Sigmoid colon (tissue), 7 donors: ENCODE data around the gene BHMT2. TPM values are rescaled to one million over a fixed set of nuclear protein-coding genes. Genes with fewer than 3 reads are reported as not detected.

ENCODE experiments used
- DNase-seq: peaks from one replicate; pipeline ENCODE4 v3.0.0-alpha.2; 2019
- H3K27ac ChIP-seq, 4 donors: fragments of 200-600 bp; sonication (generic); one replicate each; pipeline ENCODE4 v1.5.1; 2016 to 2019; ENCODE audit warnings: mild to moderate bottlenecking in 1 of 4
- H3K27me3 ChIP-seq, 3 donors: fragments of 200-600 bp; sonication (generic); one replicate each; pipeline ENCODE4 v1.5.1; 2019; ENCODE audit warnings: mild to moderate bottlenecking in 1 of 3
- H3K36me3 ChIP-seq, 4 donors: fragments of 200-600 bp; sonication (generic); one replicate each; pipeline ENCODE4 v1.5.1; 2016 to 2019
- H3K4me1 ChIP-seq, 4 donors: fragments of 200-600 bp; sonication (generic); one replicate each; pipeline ENCODE4 v1.5.1; 2017 to 2019
- H3K4me3 ChIP-seq, 4 donors: fragments of 200-600 bp; sonication (generic); one replicate each; pipeline ENCODE4 v1.5.1; 2017 to 2019; ENCODE audit warnings: mild to moderate bottlenecking in 2 of 4, moderate library complexity in 1 of 4
- H3K9me3 ChIP-seq, 4 donors: fragments of 200-600 bp in 3 of 4; sonication (generic) in 3 of 4; one replicate each; pipeline versions ENCODE4 v1.5.1 to v1.6.1; 2013 to 2019
- CTCF ChIP-seq, 4 experiments: fragments of 450-650 bp in 3 of 4; fragments of 200-600 bp in 1 of 4; IDR thresholded peaks; one replicate each; pipeline ENCODE4 v1.5.1; 2016 to 2019; ENCODE audit warnings: antibody characterized with exemption in 4 of 4, mild to moderate bottlenecking in 3 of 4, moderate library complexity in 2 of 4
- EP300 ChIP-seq, 4 donors: sonication (generic); formaldehyde crosslinking; IDR thresholded peaks; one replicate each; pipeline ENCODE4 v1.6.1; 2017; ENCODE audit warnings: antibody characterized with exemption in 4 of 4
- POLR2A ChIP-seq, 2 donors: fragments of 450-650 bp; IDR thresholded peaks; one replicate each; pipeline ENCODE4 v1.6.1; 2016; ENCODE audit warnings: antibody characterized with exemption in 2 of 2, mild to moderate bottlenecking in 2 of 2, moderate library complexity in 2 of 2
- POLR2AphosphoS5 ChIP-seq, 4 donors: sonication (generic); formaldehyde crosslinking; IDR thresholded peaks; one replicate each; pipeline ENCODE4 v1.6.1; 2017; ENCODE audit warnings: antibody characterized with exemption in 4 of 4
- WGBS, 2 donors: extraction: QIAGEN DNeasy Blood & Tissue Kit; methylation state at CpG; one replicate each; pipeline ENCODE4 v1.1.7; 2013; 5-methylcytosine and 5-hydroxymethylcytosine counted together
- intact Hi-C: fragments of 100-400 bp; cut with DNase I; formaldehyde crosslinking; loops from one replicate; pipeline ENCODE4 v1.15.1; 2023
- polyA plus RNA-seq, 3 donors: library from polyadenylated mRNA; stranded (reverse); fragments of 200-250 nt; gene quantifications; one replicate each; pipeline ENCODE4 v1.2.3, GENCODE V29; 2013
- total RNA-seq, 4 donors: library from RNA; depleted of rRNA; stranded (reverse); fragments of >200 nt; gene quantifications; one replicate each; pipeline ENCODE4 v1.1.0, GENCODE V29; 2016
- donor health status: healthy with polysubstance abuse.
- donor health status: Bipolar disorder and iron deficiency.
- donor health status: healthy.

The BHMT2 gene
- total and polyA plus RNA-seq, 7 donors, result 0.86 to 37.5 (median 12.1) TPM

DNA sequence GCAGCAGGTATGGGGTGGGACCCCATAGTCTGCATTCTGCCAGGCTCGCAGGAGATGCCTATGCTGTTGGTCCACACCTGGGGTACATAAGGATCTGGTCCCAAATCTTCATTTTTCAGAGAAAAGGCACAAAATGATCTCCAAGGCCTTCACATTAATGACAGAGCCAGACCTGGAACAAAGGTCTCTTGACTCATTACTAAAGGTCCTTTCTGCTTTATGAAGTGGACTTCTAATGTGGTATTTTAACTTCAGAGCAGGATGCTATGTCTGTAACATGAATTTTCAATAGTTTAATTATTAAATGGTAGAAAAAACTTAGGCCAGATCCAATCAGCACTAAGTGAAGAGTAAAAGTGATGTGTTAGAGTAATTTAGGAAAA lies 38.1 kb upstream of the BHMT2 start:
- no peak overlapping the region for H3K4me3 ChIP-seq
- intact Hi-C loops, result no loop called here
- H3K36me3 ChIP-seq, result no peaks in the 10 kb centered on the region
- no peaks in the 10 kb centered on the region for H3K27me3 ChIP-seq
- TF ChIP-seq POLR2AphosphoS5 (IDR thresholded peaks at IDR 0.05) (no peak), EP300 (IDR thresholded peaks at IDR 0.05) (no peak), CTCF (IDR thresholded peaks at IDR 0.05) (no peak), POLR2A (IDR thresholded peaks at IDR 0.05) (no peak)
- H3K27ac ChIP-seq, result no peak overlapping the region
- no peaks in the 10 kb centered on the region for H3K4me1 ChIP-seq
- DNase-seq, result no peak
- H3K9me3 ChIP-seq, result no peaks in the 10 kb centered on the region
- 95 to 97% methylated on average over 1 of the region's 1 CpG for WGBS, 2 donors

DNA sequence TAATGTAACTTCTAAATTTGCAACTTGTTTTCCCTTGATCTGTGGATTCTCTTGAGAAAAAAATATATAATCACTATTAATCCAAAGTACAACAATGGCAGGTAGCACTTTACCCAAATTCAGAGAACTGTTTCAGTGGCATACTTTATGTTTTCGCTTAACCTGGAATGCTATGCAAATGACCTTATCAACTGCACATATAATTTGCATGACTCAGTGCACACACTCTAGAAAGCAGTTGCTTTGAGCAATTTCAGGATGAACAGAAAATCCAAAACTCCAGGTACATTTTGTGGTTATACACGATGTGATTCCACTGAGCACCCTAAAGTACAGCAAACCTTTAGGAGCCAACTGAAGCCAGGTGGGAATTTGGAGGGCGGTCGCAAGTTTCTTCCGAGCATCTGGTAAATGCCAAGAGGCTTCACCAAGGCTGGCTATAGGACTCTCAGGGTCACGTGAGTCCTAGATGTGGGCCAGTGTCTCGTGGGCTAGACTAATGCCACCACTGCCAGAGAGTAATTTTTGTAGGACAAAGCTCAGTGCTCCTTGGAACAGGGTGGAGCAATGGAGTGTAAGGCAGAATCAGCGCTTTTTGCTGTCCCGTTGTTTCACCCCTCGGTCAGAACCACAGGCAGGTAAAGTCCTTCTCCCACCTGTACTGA lies 37.4 kb upstream of the BHMT2 start:
- 91 to 92% methylated on average over 10 of the region's 10 CpGs for WGBS, 2 donors

DNA sequence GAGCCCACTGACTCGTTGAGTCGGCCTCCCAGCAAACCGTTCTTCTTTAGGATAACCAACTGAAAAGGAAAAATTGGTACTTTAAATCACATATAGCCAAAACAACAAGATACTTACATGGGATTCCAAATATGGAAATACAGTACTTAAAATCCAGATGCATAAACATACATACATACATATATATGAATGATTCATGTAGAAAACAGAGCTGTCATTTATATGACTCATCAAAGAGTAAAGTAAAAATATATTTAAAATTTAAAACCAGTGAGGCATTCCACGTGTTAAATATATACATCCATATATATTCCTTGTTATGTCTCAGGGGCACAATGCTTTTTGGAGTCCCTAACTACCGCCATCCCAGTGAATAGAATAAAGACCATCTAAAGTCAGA lies 36.8 kb upstream of the BHMT2 start:
- H3K36me3 ChIP-seq, result no peaks in the 10 kb centered on the region
- no peaks in the 10 kb centered on the region for H3K4me1 ChIP-seq
- intact Hi-C loops, result no loop called here
- WGBS, 2 donors, result 92% methylated on average over 5 of the region's 5 CpGs
- no peak overlapping the region for H3K27ac ChIP-seq
- H3K4me3 ChIP-seq, result no peak overlapping the region
- no peak for TF ChIP-seq POLR2A (IDR thresholded peaks at IDR 0.05)
- no peak for TF ChIP-seq POLR2AphosphoS5 (IDR thresholded peaks at IDR 0.05)
- TF ChIP-seq EP300 (IDR thresholded peaks at IDR 0.05), result no peak
- no peak for TF ChIP-seq CTCF (IDR thresholded peaks at IDR 0.05)
- H3K27me3 ChIP-seq, result no peaks in the 10 kb centered on the region
- DNase-seq, result no peak
- peaks cover 0 to 3% (median 0%) of the 10 kb centered on the region in 4 donors for H3K9me3 ChIP-seq

More for the DNA sequence above, 37.4 kb upstream of the BHMT2 start:
- H3K36me3 ChIP-seq, result no peaks in the 10 kb centered on the region
- H3K9me3 ChIP-seq, result peaks cover 0 to 3% (median 0%) of the 10 kb centered on the region in 4 donors
- intact Hi-C loops, result no loop called here
- no peak overlapping the region for H3K27ac ChIP-seq
- no peaks in the 10 kb centered on the region for H3K4me1 ChIP-seq
- TF ChIP-seq POLR2A (IDR thresholded peaks at IDR 0.05) (no peak), CTCF (IDR thresholded peaks at IDR 0.05) (no peak)
- H3K4me3 ChIP-seq, result no peak overlapping the region
- H3K27me3 ChIP-seq, result no peaks in the 10 kb centered on the region
- no peak for DNase-seq

GRCh38 chr5:79035237-79035636 lies 34.3 kb upstream of the BHMT2 start:
- no peak overlapping the region for H3K27ac ChIP-seq
- TF ChIP-seq POLR2A (IDR thresholded peaks at IDR 0.05) (no peak), EP300 (IDR thresholded peaks at IDR 0.05) (no peak), POLR2AphosphoS5 (IDR thresholded peaks at IDR 0.05) (no peak), CTCF (IDR thresholded peaks at IDR 0.05) (no peak)
- intact Hi-C loops, result no loop called here
- no peak overlapping the region for H3K4me3 ChIP-seq
- H3K36me3 ChIP-seq, result no peaks in the 10 kb centered on the region
- no peaks in the 10 kb centered on the region for H3K27me3 ChIP-seq
- no peak for DNase-seq
- H3K4me1 ChIP-seq, result no peaks in the 10 kb centered on the region
- H3K9me3 ChIP-seq, result peaks cover 0 to 3% (median 0%) of the 10 kb centered on the region in 4 donors
- WGBS, 2 donors, result 95% methylated on average over 3 of the region's 3 CpGs

DNA sequence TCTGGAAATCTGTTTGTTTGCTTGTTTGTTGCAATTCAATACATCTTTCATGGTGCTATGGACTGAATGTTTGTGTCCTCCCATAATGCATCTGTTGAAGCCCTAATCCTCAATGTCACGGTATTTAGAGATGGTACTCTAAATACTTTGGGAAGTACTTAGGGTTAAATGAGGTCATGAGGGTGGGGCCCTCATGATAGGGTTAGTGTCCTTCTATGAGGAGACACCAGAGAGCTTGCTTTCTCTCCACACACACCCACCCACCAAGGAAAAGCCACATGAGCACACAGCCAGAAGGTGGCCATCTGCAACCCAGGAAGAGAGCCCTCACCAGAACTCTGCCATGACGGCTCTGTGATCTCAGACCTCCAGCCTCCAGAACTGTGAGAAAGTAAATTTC lies 32.8 kb upstream of the BHMT2 start:
- no peak for DNase-seq
- intact Hi-C loops, result no loop called here
- 94 to 98% methylated on average over 2 of the region's 2 CpGs for WGBS, 2 donors
- Histone ChIP-seq H3K36me3 (no peaks in the 10 kb centered on the region), H3K9me3 (peaks cover 0 to 3% (median 0%) of the 10 kb centered on the region in 4 donors), H3K4me3 (no peak overlapping the region), H3K4me1 (no peaks in the 10 kb centered on the region), H3K27me3 (no peaks in the 10 kb centered on the region), H3K27ac (no peak overlapping the region)
- TF ChIP-seq CTCF (IDR thresholded peaks at IDR 0.05) (no peak), POLR2AphosphoS5 (IDR thresholded peaks at IDR 0.05) (no peak)
